Vagina (tissue), 2 donors: Measurements from ENCODE around the gene ADD3.

ENCODE experiments used
- POLR2A ChIP-seq, 2 donors: fragments of 450-650 bp; IDR thresholded peaks; one replicate each; pipeline ENCODE4 v1.6.1; 2017; ENCODE audit warnings: antibody characterized with exemption in 2 of 2, mild to moderate bottlenecking in 2 of 2, moderate library complexity in 2 of 2
- POLR2AphosphoS5 ChIP-seq, 2 donors: sonication (generic); formaldehyde crosslinking; IDR thresholded peaks; one replicate each; pipeline ENCODE4 v1.9.0; 2017; ENCODE audit warnings: antibody characterized with exemption in 2 of 2, mild to moderate bottlenecking in 2 of 2, low read depth in 1 of 2; ENCODE audit not compliant: insufficient read depth in 1 of 2
- TF ChIP-seq, protein P1 (sequence below), 3 experiments: fragments of 450-650 bp in 2 of 3; fragments of 200-600 bp in 1 of 3; sonication (generic) in 1 of 3; IDR thresholded peaks; one replicate each; pipeline ENCODE4 v1.5.1; 2017 to 2019; ENCODE audit warnings: antibody characterized with exemption in 3 of 3, mild to moderate bottlenecking in 2 of 3, moderate library complexity in 2 of 3

GRCh38 chr10:110017907-110018306 lies 10.1 kb downstream of the ADD3 start:
- TF ChIP-seq POLR2AphosphoS5 (IDR thresholded peaks at IDR 0.05; ENCODE audit: insufficient read depth in 1 of 2, low read depth in 1 of 2) (no peak), POLR2A (IDR thresholded peaks at IDR 0.05) (no peak)
- TF ChIP-seq, protein P1, sequence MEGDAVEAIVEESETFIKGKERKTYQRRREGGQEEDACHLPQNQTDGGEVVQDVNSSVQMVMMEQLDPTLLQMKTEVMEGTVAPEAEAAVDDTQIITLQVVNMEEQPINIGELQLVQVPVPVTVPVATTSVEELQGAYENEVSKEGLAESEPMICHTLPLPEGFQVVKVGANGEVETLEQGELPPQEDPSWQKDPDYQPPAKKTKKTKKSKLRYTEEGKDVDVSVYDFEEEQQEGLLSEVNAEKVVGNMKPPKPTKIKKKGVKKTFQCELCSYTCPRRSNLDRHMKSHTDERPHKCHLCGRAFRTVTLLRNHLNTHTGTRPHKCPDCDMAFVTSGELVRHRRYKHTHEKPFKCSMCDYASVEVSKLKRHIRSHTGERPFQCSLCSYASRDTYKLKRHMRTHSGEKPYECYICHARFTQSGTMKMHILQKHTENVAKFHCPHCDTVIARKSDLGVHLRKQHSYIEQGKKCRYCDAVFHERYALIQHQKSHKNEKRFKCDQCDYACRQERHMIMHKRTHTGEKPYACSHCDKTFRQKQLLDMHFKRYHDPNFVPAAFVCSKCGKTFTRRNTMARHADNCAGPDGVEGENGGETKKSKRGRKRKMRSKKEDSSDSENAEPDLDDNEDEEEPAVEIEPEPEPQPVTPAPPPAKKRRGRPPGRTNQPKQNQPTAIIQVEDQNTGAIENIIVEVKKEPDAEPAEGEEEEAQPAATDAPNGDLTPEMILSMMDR (IDR thresholded peaks at IDR 0.05) = no peak
